ENCODE measurements around the gene YIF1A. TPM values are rescaled to one million over a fixed set of nuclear protein-coding genes. Genes with fewer than 3 reads are reported as not detected.
A peak's percentile ranks its signal among the peaks of the same experiment; 100 is the strongest.

Gene YIF1A
- total RNA-seq, 3 donors from 2014 or later: 154 to 170 (median 159) TPM

GRCh38 chr11:66287889-66288670, 863 bp downstream of the YIF1A start:
- H3K27me3 Mint-ChIP-seq (ENCODE audit: low read depth): peaks cover 12% of the 10 kb centered on the region
- H3K9me3 Mint-ChIP-seq: no peaks in the 10 kb centered on the region
- peak overlapping the region; percentile 94 for H3K4me3 Mint-ChIP-seq
- peaks cover 26% of the 10 kb centered on the region for H3K4me1 Mint-ChIP-seq (ENCODE audit: low read depth)
- DNase-seq (no peak), ATAC-seq (no peak)
- H3K36me3 Mint-ChIP-seq (ENCODE audit: insufficient read depth): peaks cover 2% of the 10 kb centered on the region

DNA sequence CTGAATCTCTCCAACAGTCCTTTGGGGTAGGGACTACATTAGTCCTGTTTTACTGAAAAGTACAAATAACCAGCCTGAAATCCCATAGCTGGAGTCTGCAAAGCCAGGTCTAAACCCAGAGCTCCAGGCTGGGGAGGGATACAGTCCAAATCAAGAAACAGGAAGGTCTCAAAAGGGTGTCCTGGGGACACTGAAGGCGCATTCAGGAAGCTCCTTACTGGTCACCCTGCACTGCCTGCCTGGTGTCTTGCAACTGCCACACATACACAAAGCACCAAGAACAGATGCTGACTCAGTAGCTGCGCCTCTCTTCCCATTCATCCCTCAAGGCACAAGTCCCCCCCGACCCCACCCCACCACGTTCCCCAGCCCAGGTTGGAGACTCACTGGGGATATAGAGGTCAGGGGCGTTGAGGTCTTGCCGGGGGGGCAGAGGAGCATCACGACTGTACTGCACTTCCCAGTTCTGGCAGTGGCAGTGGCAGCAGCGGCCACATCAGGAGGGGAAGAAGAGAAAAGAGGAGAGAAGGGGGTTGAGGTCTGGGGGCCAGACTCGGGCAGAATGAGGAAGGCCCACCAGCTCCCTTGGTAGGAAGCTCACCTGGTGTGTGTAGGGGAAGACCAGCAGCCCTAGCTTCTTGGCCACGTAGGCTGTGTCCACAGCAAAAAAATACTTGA, 1.6 kb downstream of the YIF1A start:
- Mint-ChIP-seq H3K9me3 (no peaks in the 10 kb centered on the region), H3K4me1 (ENCODE audit: low read depth) (peaks cover 31% of the 10 kb centered on the region), H3K4me3 (peak overlapping the region; percentile 94), H3K27me3 (ENCODE audit: low read depth) (peaks cover 5% of the 10 kb centered on the region), H3K36me3 (ENCODE audit: insufficient read depth) (peaks cover 2% of the 10 kb centered on the region)
- DNase-seq: no peak
- ATAC-seq: no peak

DNA sequence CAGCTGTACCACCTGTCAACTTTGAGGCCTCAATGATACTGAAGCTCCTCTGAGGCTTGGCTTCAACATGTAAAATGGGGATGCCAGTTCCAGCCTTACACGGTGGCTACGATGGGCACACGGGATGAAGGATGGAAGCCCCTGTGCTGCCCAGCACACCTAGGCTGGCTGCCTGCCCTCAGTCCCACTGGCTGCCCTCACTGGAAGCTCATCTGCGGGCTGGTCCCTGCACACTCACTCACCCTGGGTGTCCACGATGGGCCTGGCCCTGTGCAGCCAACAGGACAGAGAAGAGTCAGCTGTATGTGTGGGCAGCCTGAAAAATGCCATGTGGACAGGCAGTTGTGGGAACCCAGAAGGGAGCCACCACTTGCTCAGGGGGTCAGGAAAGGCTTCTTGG, 2.2 kb downstream of the YIF1A start:
- Mint-ChIP-seq H3K9me3 (no peaks in the 10 kb centered on the region), H3K4me3 (peak overlapping the region; percentile 94), H3K27me3 (ENCODE audit: low read depth) (peaks cover 5% of the 10 kb centered on the region), H3K4me1 (ENCODE audit: low read depth) (peaks cover 37% of the 10 kb centered on the region), H3K36me3 (ENCODE audit: insufficient read depth) (peaks cover 2% of the 10 kb centered on the region)
- no peak for ATAC-seq
- no peak for DNase-seq

- ATAC-seq: no peak
- no peak overlapping the region for H3K4me3 Mint-ChIP-seq
- DNase-seq: no peak
- H3K4me1 Mint-ChIP-seq (ENCODE audit: low read depth): peaks cover 38% of the 10 kb centered on the region
- no peaks in the 10 kb centered on the region for H3K27me3 Mint-ChIP-seq (ENCODE audit: low read depth)
- peaks cover 2% of the 10 kb centered on the region for H3K36me3 Mint-ChIP-seq (ENCODE audit: insufficient read depth)
- H3K9me3 Mint-ChIP-seq: no peaks in the 10 kb centered on the region
Observed at GRCh38 chr11:66285250-66285947, 3.5 kb downstream of the YIF1A start.

DNA sequence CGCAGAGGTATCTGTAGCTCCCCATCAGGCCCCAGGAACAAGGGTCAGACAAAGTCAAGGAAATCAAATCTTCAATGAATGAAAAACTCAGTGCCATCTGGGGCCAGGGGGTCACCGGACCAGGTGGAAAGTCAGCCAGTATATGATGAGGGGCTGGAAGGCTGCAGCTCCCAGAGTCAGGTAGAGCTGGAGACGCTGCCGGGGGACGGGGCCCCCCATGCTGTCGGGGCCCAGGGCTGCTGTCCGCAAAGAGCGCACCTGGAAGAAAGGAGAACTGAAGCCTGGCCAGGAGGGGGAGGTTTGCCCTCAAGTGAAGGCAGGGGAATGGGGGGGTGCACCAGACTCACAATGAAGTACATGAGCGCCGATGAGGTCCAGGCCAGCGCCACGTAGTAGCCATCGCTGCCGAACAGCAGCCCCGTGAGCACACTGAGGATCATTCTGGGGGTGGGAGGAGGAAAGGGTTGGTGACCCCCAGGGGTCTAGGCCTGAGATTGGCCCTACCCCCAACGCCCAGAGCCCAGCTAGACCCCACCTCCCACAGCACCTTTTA, 4.3 kb downstream of the YIF1A start:
- Mint-ChIP-seq H3K27me3 (ENCODE audit: low read depth) (no peaks in the 10 kb centered on the region), H3K4me1 (ENCODE audit: low read depth) (peaks cover 31% of the 10 kb centered on the region), H3K9me3 (no peaks in the 10 kb centered on the region), H3K4me3 (no peak overlapping the region), H3K36me3 (ENCODE audit: insufficient read depth) (peaks cover 2% of the 10 kb centered on the region)
- ATAC-seq (no peak), DNase-seq (no peak)

GRCh38 chr11:66283461-66284105, 5.4 kb downstream of the YIF1A start:
- H3K4me1 Mint-ChIP-seq (ENCODE audit: low read depth): peaks cover 32% of the 10 kb centered on the region
- H3K9me3 Mint-ChIP-seq: no peaks in the 10 kb centered on the region
- H3K36me3 Mint-ChIP-seq (ENCODE audit: insufficient read depth): peaks cover 2% of the 10 kb centered on the region
- ATAC-seq (no peak), DNase-seq (no peak)
- H3K27me3 Mint-ChIP-seq (ENCODE audit: low read depth): no peaks in the 10 kb centered on the region
- no peak overlapping the region for H3K4me3 Mint-ChIP-seq

DNA sequence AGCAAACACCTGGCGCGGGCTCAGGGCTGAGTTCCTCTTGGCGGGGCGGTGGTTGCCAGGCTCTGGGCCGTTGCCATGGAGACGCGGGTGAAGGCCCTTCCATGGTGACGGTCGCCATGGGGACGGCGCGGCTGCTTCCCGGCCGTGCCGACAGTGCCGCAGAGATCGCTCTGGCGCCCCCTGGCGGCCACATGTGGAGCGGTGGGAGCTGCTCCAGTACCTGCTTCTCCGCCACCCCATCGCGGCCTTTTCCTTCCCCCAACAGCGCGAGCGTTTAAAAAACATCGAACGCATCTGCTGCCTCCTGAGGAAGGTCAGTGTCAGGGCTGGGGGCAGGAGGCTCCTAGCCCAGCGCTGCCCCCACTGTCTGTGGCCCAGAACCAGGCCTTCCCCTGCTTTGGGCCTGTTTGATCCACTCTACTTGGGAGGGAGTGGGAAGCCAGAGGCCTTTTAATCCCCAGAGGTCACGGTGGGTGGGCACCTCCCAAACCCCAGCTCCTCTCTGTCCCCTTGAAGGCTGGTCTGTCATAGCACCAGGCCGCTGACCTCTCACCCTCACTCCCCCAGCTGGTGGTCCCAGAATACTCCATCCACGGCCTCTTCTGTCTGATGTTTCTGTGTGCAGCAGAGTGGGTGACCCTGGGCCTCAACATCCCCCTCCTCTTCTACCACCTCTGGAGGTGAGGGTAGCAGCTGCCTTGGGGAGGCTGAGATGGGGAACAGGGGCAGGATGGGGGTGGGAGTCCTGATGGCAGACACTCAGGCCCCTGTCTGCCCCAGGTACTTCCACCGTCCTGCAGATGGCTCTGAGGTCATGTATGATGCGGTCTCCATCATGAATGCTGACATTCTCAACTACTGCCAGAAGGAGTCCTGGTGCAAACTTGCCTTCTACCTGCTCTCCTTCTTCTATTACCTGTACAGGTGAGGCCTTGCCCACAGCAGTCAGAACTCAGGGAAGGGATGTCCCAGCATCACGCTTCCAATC, 6.2 kb downstream of the YIF1A start:
- Mint-ChIP-seq H3K4me1 (ENCODE audit: low read depth) (peaks cover 32% of the 10 kb centered on the region), H3K36me3 (ENCODE audit: insufficient read depth) (peaks cover 2% of the 10 kb centered on the region), H3K9me3 (no peaks in the 10 kb centered on the region), H3K27me3 (ENCODE audit: low read depth) (no peaks in the 10 kb centered on the region), H3K4me3 (peak overlapping the region; percentile 33)
- peak; percentile 89 to 90 for ATAC-seq
- DNase-seq: peak; percentile 99

- H3K4me3 Mint-ChIP-seq: peak overlapping the region; percentile 33
- no peak for ATAC-seq
- H3K27me3 Mint-ChIP-seq (ENCODE audit: low read depth): no peaks in the 10 kb centered on the region
Observed at GRCh38 chr11:66281776-66282467, 7.0 kb downstream of the YIF1A start.

GRCh38 chr11:66281001-66281400, 7.9 kb downstream of the YIF1A start:
- H3K9me3 Mint-ChIP-seq: no peaks in the 10 kb centered on the region
- H3K4me3 Mint-ChIP-seq: no peak overlapping the region
- no peaks in the 10 kb centered on the region for H3K27me3 Mint-ChIP-seq (ENCODE audit: low read depth)

More at GRCh38 chr11:66281776-66282467, 7.0 kb downstream of the YIF1A start:
- Mint-ChIP-seq H3K36me3 (ENCODE audit: insufficient read depth) (peaks cover 2% of the 10 kb centered on the region), H3K9me3 (no peaks in the 10 kb centered on the region), H3K4me1 (ENCODE audit: low read depth) (peaks cover 33% of the 10 kb centered on the region)
- DNase-seq: no peak

DNA sequence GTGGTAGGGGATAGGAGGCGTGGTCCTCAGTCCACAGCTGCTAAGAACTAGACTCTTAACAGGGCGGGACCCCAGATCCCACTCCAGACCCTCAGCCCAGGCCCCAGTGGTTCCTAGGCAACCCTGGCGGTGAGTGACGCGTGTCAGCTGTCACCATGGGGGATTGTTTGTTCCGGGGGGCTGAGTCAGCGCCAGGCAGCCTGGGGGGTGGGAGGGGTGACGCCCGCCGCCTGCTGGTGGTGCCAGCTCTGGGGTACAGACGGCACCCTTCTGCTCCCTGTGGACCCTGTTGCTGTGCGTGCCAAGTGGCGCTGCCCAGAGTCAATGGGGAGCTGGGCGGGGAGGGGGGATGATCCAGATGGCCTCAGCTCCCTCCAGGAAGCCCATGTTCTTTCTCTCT, 8.5 kb downstream of the YIF1A start:
- Mint-ChIP-seq H3K36me3 (ENCODE audit: insufficient read depth) (no peaks in the 10 kb centered on the region), H3K9me3 (no peaks in the 10 kb centered on the region), H3K4me3 (no peak overlapping the region), H3K27me3 (ENCODE audit: low read depth) (no peaks in the 10 kb centered on the region), H3K4me1 (ENCODE audit: low read depth) (peaks cover 35% of the 10 kb centered on the region)
- DNase-seq (no peak), ATAC-seq (no peak)

More at GRCh38 chr11:66281001-66281400, 7.9 kb downstream of the YIF1A start:
- peaks cover 35% of the 10 kb centered on the region for H3K4me1 Mint-ChIP-seq (ENCODE audit: low read depth)
- peaks cover 2% of the 10 kb centered on the region for H3K36me3 Mint-ChIP-seq (ENCODE audit: insufficient read depth)
- DNase-seq (no peak), ATAC-seq (no peak)

DNA sequence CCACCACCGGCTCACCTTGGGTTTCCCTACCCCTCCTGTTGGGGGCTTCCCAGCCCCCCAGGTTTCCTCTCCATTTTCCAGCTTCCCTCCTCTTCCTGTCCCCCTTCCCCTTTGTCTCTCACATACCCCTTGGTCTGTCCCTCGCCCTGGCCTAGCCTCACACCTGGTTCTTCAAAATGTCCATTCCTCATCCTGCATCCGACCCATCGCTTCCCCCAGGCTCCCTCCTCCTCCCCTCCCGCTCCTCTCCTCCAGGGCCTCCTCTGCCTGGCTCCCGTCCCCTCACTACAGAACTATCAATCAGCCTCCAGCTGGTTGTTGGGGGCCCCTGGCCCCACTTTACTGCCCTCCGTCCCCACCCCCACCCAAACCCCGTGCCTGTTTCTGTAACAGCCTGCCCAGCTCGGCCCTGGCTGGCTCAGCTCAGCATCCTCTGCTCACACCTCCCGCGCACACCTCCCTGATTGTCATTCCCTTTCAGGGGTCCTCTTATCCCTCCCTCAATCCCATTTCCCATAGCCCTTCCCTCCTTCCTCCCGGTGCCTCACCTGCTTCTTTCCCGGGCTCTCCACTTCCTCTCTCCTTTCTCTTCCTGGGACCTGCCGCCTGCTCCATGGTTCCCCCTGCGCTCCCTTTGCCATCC, 9.7 kb downstream of the YIF1A start:
- Mint-ChIP-seq H3K36me3 (ENCODE audit: insufficient read depth) (peaks cover 3% of the 10 kb centered on the region), H3K27me3 (ENCODE audit: low read depth) (no peaks in the 10 kb centered on the region), H3K9me3 (no peaks in the 10 kb centered on the region), H3K4me3 (peak overlapping the region; percentile 64), H3K4me1 (ENCODE audit: low read depth) (peaks cover 35% of the 10 kb centered on the region)
- DNase-seq: no peak
- no peak for ATAC-seq

DNA sequence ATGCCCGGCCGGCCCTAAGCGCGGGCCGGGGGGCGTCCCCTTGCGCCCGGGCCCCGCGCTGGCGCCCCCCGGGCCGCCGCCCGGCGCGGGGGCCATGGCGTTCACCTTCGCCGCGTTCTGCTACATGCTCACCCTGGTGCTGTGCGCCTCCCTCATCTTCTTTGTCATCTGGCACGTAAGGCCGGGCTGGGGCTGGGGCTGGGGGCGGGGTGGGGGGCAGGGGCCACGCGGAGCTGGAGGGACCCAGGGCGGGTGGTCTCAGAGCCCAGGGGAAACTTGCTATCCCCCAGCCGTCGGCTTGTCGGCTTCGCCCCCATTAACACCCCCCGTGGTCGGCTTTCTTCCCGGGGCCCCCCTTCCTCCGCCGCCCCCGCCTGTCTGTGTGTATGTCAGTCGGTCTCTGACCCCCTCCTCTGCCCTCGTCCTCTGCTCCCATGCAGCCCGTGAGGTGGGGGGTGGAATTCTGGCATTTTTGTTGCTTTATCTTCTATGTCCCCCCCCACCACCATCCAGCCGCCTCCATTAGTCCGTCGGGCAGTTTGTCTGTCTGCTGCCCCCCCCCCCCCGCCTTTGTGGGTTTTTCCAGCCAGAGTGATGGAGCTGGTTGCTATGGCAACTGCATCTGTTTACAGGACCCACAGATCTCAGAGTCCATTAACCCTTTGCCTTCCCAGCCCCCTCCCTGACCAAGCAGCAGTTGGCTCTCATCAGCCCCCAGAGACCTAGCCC, 10.4 kb downstream of the YIF1A start:
- Mint-ChIP-seq H3K9me3 (no peaks in the 10 kb centered on the region), H3K27me3 (ENCODE audit: low read depth) (no peaks in the 10 kb centered on the region), H3K36me3 (ENCODE audit: insufficient read depth) (peaks cover 8% of the 10 kb centered on the region), H3K4me3 (peak overlapping the region; percentile 64), H3K4me1 (ENCODE audit: low read depth) (peaks cover 40% of the 10 kb centered on the region)
- ATAC-seq: peak; percentile 11
- no peak for DNase-seq

All from activated T-cell treated with anti-CD3 and anti-CD28 coated beads, Interleukin-2, amount 50 U/mL, for 4 hours (primary cell).